Memory B cell (primary cell): ENCODE results near the gene PTPRH.
"Not testable (repeated sequence)": the region's sequence is repeated elsewhere in the genome, so short reads cannot be mapped to it uniquely, and the experiment has no call there.

Source experiments
- ATAC-seq: fragments of 150-1000 bp; cut with Tn5 transposase; 2 replicates; pipeline ENCODE4 v1.10.0; 2021; ENCODE audit warnings: low read depth, mild to moderate bottlenecking, moderate library complexity
- DNase-seq, 2 donors: peaks; one replicate each; pipeline ENCODE4 v3.0.0; 2022; ENCODE audit warnings: low spot score in 2 of 2
- H3K27ac Mint-ChIP-seq: one replicate; pipeline ENCODE4 v1.8.0; 2022; ENCODE audit warnings: mild to moderate bottlenecking, moderate library complexity, mixed read lengths
- H3K27me3 Mint-ChIP-seq: one replicate; pipeline ENCODE4 v1.8.0; 2022; ENCODE audit warnings: mixed read lengths
- H3K36me3 Mint-ChIP-seq: one replicate; pipeline ENCODE4 v1.8.0; 2022; ENCODE audit warnings: mild to moderate bottlenecking, mixed read lengths
- H3K4me1 Mint-ChIP-seq: one replicate; pipeline ENCODE4 v1.8.0; 2022; ENCODE audit warnings: mixed read lengths
- H3K4me3 Mint-ChIP-seq: one replicate; pipeline ENCODE4 v1.8.0; 2022; ENCODE audit warnings: mild to moderate bottlenecking, moderate library complexity, mixed read lengths
- H3K9me3 Mint-ChIP-seq: one replicate; pipeline ENCODE4 v1.8.0; 2022; ENCODE audit warnings: mixed read lengths

PTPRH gene

GRCh38 chr19:55173186-55173713, 36.1 kb downstream of the PTPRH start:
- Mint-ChIP-seq H3K27me3 (peaks cover 45% of the 10 kb centered on the region), H3K4me3 (peak overlapping the region; percentile 76), H3K9me3 (no peaks in the 10 kb centered on the region), H3K27ac (no peak overlapping the region), H3K36me3 (peaks cover 3% of the 10 kb centered on the region), H3K4me1 (peaks cover 11% of the 10 kb centered on the region)
- ATAC-seq (no peak), DNase-seq (no peak)

GRCh38 chr19:55172741-55173140, 36.6 kb downstream of the PTPRH start:
- ATAC-seq (no peak), DNase-seq (no peak)
- H3K27ac Mint-ChIP-seq: no peak overlapping the region
- peaks cover 3% of the 10 kb centered on the region for H3K36me3 Mint-ChIP-seq
- no peaks in the 10 kb centered on the region for H3K9me3 Mint-ChIP-seq
- peaks cover 43% of the 10 kb centered on the region for H3K27me3 Mint-ChIP-seq
- H3K4me3 Mint-ChIP-seq: peak overlapping the region; percentile 76
- H3K4me1 Mint-ChIP-seq: peaks cover 11% of the 10 kb centered on the region

DNA sequence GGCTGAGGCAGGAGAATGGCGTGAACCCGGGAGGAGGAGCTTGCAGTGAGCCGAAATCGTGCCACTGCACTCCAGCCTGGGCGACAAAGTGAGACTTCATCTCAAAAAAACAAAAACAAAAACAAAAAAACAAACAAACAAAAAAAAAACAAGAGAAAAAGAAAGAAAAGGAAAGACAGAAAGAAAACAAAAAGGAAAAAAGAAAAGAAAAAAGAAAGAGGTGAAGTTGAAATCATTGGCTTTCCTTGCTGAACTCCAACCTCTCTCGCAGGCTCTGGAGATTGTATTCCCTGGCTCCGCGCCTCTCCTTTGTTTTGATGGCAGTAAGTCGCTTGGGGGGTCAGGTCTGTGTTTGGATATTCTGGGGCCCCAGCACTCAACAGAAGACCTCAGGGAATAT, 37.0 kb downstream of the PTPRH start:
- Mint-ChIP-seq H3K27me3 (peaks cover 43% of the 10 kb centered on the region), H3K4me1 (peaks cover 11% of the 10 kb centered on the region), H3K4me3 (peak overlapping the region; percentile 76)
- H3K36me3 Mint-ChIP-seq, ATAC-seq, H3K27ac Mint-ChIP-seq, DNase-seq, H3K9me3 Mint-ChIP-seq: not testable (repeated sequence)

- Mint-ChIP-seq H3K4me3 (no peak overlapping the region), H3K27me3 (peaks cover 46% of the 10 kb centered on the region), H3K36me3 (peaks cover 3% of the 10 kb centered on the region), H3K9me3 (peaks cover 6% of the 10 kb centered on the region), H3K27ac (no peak overlapping the region), H3K4me1 (peaks cover 18% of the 10 kb centered on the region)
- DNase-seq (no peak), ATAC-seq (no peak)
Observed at GRCh38 chr19:55171440-55171839, 37.9 kb downstream of the PTPRH start.

DNA sequence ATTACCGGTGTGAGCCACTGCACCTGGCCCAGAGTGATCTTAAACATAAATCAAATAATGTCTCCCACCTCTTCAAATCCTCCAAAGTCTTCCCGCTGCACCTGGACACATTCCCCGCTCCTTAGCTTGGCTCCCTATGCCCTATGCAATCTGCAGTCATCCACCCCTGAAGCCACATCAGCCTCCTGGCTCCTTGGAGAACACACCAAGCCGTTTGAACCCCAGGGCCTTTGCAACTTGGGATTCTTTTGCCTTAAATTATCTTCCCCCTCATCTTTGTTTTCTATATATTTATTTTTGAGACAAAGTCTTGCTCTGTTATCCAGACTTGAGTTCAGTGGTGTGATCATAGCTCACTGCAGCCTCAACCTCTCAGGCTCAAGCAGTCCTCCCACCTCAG, 40.2 kb downstream of the PTPRH start:
- Mint-ChIP-seq H3K4me1 (peaks cover 18% of the 10 kb centered on the region), H3K4me3 (no peak overlapping the region), H3K9me3 (peaks cover 8% of the 10 kb centered on the region), H3K27ac (no peak overlapping the region), H3K27me3 (peaks cover 47% of the 10 kb centered on the region), H3K36me3 (peaks cover 3% of the 10 kb centered on the region)
- no peak for DNase-seq
- ATAC-seq: no peak

GRCh38 chr19:55166530-55167268, 42.6 kb downstream of the PTPRH start, which contains the start of gene DNAAF3:
DNAAF3 (minus strand) TSS chr19:55166613; CDS start chr19:55166413, 200 bp downstream.
- Mint-ChIP-seq H3K4me3 (peak within 1 kb of the TSS; percentile 42), H3K36me3 (peaks cover under 1% of the 10 kb centered on the region), H3K9me3 (peaks cover 8% of the 10 kb centered on the region), H3K4me1 (peaks cover 9% of the 10 kb centered on the region), H3K27me3 (peaks cover 37% of the 10 kb centered on the region), H3K27ac (peak within 1 kb of the TSS; percentile 68)
- ATAC-seq: peak; percentile 82
- no peak for DNase-seq

DNA sequence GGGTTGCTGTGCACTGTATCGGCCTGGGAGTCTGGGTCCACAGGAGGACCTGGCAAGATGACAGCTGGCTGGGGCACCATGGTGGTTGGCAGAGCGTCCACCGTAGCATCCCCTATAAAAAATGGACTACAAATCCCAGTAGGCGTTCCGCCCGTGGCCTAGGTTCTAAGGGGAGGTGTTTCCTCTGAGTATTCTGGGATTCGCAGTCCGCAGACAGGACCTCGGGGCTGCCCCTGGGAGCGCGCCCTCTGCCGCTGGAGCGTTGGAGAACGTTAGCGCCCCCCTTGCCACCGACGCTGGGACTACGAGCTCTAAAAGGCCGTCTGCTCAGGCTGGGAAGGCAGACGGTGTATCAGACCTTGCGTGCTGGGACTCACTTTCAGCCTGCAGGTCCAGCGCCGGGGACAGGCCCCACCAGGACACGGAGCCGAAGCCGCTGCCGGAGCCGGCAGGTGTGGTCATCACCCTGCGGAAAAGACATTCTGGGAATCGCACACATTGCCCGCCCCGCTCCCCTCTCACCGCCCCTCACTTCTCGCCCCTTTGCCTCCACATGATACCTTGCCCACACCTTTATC, 43.3 kb downstream of the PTPRH start:
- no peak for DNase-seq
- Mint-ChIP-seq H3K9me3 (peaks cover 8% of the 10 kb centered on the region), H3K4me3 (peak overlapping the region; percentile 42), H3K27me3 (peaks cover 31% of the 10 kb centered on the region), H3K4me1 (peaks cover 9% of the 10 kb centered on the region), H3K27ac (peak overlapping the region; percentile 68), H3K36me3 (no peaks in the 10 kb centered on the region)
- ATAC-seq: peak; percentile 51

DNA sequence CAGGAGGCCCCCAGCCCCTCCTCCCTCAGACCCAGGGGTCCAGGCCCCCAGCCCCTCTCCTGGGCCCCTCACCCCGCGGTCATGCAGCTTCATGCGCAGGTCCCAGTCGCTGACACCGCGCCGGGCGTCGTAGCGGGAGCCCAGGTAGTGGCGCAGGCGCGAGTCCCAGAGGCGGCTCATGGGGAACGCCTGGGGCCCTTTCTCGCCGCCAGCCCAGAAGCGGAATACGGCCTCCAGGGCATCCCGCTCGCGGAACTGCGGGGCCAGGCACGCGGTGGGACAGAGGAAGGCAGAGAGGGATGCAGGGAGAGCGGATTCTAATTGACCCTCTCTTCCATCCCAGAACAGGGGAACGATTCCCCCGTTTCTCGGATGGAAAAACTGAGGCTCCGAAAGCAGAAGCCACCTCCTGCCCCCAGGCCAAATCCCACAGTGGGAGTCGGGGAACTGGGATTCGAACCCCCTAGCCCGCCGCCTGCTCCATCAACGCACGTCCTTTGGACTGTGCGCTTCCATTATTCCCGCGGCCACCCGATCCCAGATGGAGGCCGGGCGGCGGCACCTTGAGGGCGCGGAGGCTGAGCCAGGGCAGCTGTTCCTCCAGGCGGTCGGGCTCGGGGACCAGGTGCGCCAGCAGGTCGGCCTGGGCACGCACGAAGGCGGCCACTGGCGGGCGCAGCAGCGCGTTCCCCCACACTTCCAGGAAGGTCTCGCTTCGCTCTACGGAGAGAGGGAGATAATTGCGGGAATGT, 47.6 kb downstream of the PTPRH start:
- Mint-ChIP-seq H3K9me3 (peaks cover 4% of the 10 kb centered on the region), H3K27ac (no peak overlapping the region), H3K27me3 (peaks cover 39% of the 10 kb centered on the region), H3K4me3 (no peak overlapping the region), H3K36me3 (peaks cover 2% of the 10 kb centered on the region), H3K4me1 (peaks cover 8% of the 10 kb centered on the region)
- ATAC-seq (no peak), DNase-seq (no peak)

GRCh38 chr19:55160986-55161365, 48.3 kb downstream of the PTPRH start:
- Mint-ChIP-seq H3K36me3 (peaks cover 2% of the 10 kb centered on the region), H3K9me3 (no peaks in the 10 kb centered on the region), H3K27ac (no peak overlapping the region), H3K4me3 (no peak overlapping the region), H3K27me3 (peaks cover 38% of the 10 kb centered on the region), H3K4me1 (peaks cover 4% of the 10 kb centered on the region)
- ATAC-seq (no peak), DNase-seq (no peak)

DNA sequence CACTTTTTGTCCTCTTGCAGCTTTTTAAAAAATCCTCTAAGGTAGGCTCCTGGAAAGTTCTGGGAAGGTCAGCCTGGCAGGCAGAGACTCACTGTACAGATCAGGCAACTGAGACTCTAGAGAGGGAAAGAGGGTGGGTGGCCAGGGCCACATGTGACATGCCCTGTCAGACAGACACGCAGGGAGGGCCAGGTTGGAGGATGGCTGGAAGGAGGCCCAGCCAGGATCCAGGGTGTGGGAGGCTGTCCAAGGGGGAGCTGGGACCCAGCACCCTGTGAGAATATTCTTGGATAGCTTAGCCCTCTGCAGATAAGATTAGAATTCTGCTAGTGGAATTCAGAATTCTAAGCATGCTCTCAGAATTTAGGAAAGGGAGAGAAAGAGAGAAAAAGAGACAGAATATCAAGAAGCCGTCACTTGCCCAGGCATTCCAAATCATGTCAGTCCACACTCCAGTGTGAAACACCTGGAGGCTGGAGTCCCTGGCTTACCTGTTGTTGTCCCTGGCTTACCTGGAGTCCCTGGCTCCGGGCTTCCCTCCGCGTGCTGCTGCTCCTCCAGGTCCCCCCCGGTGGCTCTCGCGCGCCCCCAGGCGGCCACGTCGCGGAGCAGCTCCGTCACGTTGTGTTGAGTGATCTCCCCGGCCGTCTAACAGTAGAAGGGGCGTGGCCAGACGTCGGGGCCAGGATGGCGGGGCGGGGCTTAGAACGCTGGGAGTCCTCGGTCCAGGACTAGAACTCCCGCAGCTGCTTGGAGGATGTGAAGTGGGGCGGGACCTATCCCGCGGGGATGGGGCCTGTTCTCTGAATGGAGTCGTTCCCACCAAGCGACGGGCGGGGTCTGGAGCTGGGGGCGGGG, 48.9 kb downstream of the PTPRH start:
- H3K9me3 Mint-ChIP-seq: no peaks in the 10 kb centered on the region
- H3K27me3 Mint-ChIP-seq: peaks cover 35% of the 10 kb centered on the region
- no peak overlapping the region for H3K4me3 Mint-ChIP-seq
- H3K27ac Mint-ChIP-seq: no peak overlapping the region
- peaks cover 2% of the 10 kb centered on the region for H3K36me3 Mint-ChIP-seq
- H3K4me1 Mint-ChIP-seq: peaks cover 4% of the 10 kb centered on the region
- ATAC-seq (peak; percentile 90), DNase-seq (peak; percentile 76 to 80)

DNA sequence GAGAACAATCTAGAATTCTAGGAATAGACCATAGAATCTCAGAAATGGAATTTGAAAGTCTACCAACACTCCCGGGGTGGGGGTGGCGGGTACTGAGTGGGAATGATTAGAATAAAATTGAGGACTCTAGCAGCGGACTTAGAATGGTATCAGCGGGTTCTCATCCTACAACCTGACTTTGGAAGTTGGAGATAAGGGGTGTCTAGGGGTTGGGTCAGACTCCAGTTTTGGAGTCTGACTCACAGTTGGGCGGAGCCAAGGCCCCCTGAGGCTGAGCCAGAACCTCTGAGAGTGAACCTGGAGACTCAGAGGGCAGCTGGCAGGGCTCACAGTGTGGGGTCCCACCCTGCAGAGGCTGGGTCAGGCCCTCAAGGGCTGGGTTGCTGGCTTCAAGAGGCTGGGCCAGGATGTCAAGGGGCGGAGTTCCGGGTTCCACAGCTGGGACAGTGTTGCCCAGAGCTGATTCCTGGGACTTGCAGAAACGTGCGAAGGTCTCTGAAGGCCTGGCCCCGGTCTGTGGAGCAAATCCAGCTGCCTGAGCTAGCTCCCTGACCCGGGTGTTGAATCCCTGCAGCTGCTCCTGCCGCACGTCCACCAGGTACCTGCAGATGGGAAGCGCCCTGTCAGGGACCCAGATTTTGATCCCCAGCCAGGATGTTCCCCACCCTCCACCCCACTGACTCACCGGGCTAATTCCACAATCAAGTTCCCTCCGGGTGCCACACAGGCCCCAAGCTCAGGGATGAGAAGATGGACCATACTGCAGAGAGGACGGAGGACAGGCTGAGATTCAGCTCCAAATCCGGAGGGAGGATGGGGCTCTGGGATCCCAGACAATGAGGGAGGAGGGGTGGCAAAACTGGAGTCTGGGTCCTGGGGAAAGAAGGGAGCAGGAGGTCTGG, 50.2 kb downstream of the PTPRH start:
- peaks cover 2% of the 10 kb centered on the region for H3K36me3 Mint-ChIP-seq
- no peak for DNase-seq
- ATAC-seq: no peak
- H3K4me1 Mint-ChIP-seq: peaks cover 10% of the 10 kb centered on the region
- H3K4me3 Mint-ChIP-seq: no peak overlapping the region
- peaks cover 39% of the 10 kb centered on the region for H3K27me3 Mint-ChIP-seq
- no peaks in the 10 kb centered on the region for H3K9me3 Mint-ChIP-seq
- H3K27ac Mint-ChIP-seq: no peak overlapping the region

DNA sequence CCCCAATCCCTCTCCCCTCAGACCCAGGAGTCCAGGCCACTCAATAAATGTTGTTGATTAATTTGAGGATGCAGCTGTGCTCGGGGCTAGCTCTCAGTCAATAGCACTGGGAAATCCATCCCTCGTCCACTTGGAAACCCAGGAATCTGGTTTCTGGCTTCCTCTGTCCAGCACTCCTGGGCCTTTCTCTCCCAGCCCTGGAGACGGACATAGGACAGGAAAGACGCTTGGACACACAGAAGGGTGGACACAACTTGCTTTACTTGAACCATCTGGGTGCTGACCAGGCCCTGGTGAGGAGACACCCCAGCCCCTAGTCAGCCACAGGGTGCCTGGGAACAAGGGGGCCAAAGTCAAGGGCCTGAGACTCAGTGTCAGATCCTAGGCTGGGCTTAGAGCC, 50.9 kb downstream of the PTPRH start:
- no peak for DNase-seq
- Mint-ChIP-seq H3K27me3 (peaks cover 39% of the 10 kb centered on the region), H3K4me3 (no peak overlapping the region), H3K36me3 (peaks cover 4% of the 10 kb centered on the region), H3K9me3 (peaks cover 1% of the 10 kb centered on the region), H3K27ac (no peak overlapping the region), H3K4me1 (peaks cover 14% of the 10 kb centered on the region)
- ATAC-seq: no peak
